Measurements from ENCODE around the gene CREB3L2.

DNA sequence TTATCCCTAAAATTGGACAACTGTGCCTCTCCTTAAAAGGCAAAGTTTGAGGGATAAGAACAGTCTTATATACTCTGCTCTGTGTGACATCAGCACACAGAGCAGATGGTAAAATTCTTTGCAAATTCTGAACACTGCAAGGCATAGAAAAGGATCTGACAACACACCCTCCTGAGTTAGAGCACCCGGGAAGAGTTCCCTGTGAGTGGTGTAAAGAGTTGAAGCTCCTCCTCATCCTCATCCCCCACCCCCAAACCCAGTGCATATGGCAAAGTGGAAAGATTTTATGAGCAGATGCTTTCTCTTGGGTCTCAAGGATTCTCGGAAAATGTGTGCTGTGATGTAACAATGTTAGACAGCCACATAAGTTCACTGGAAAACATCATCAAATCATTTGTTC lies 115.1 kb downstream of the CREB3L2 start:
- TF ChIP-seq, protein P1, sequence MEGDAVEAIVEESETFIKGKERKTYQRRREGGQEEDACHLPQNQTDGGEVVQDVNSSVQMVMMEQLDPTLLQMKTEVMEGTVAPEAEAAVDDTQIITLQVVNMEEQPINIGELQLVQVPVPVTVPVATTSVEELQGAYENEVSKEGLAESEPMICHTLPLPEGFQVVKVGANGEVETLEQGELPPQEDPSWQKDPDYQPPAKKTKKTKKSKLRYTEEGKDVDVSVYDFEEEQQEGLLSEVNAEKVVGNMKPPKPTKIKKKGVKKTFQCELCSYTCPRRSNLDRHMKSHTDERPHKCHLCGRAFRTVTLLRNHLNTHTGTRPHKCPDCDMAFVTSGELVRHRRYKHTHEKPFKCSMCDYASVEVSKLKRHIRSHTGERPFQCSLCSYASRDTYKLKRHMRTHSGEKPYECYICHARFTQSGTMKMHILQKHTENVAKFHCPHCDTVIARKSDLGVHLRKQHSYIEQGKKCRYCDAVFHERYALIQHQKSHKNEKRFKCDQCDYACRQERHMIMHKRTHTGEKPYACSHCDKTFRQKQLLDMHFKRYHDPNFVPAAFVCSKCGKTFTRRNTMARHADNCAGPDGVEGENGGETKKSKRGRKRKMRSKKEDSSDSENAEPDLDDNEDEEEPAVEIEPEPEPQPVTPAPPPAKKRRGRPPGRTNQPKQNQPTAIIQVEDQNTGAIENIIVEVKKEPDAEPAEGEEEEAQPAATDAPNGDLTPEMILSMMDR (conservative IDR thresholded peaks at IDR 0.05; ENCODE audit: low read length) = no peak
- no peak for TF ChIP-seq EZH2phosphoT487 (IDR thresholded peaks at IDR 0.05; ENCODE audit: borderline replicate concordance, low read depth, low read length)

All from OCI-LY7 (cell line).